H9 (cell line): ENCODE data around the gene TTLL9. TPM values are rescaled to one million over a fixed set of nuclear protein-coding genes. Genes with fewer than 3 reads are reported as not detected.

ENCODE experiments used
- DNase-seq: peaks from one replicate; pipeline ENCODE4 v3.0.0-alpha.2; 2017
- H2AFZ ChIP-seq: one replicate; pipeline ENCODE4 v1.6.1; 2013; ENCODE audit warnings: mild to moderate bottlenecking, low read length, control low read depth, moderate library complexity
- H2AK5ac ChIP-seq: 2 replicates; pipeline ENCODE4 v1.6.1; 2013; ENCODE audit warnings: low read length, control low read depth, mixed read lengths; ENCODE audit not compliant: insufficient read length
- H2BK120ac ChIP-seq: one replicate; pipeline ENCODE4 v1.6.1; 2013; ENCODE audit warnings: low read depth, mild to moderate bottlenecking, low read length, control low read depth, inconsistent platforms; ENCODE audit not compliant: poor library complexity, severe bottlenecking
- H2BK12ac ChIP-seq: 2 replicates; pipeline ENCODE4 v1.6.1; 2013; ENCODE audit warnings: low read length, control low read depth, mixed read lengths, low read depth; ENCODE audit not compliant: insufficient read length
- H2BK15ac ChIP-seq: 2 replicates; pipeline ENCODE4 v1.6.1; 2013; ENCODE audit warnings: low read depth, low read length, control low read depth
- H2BK20ac ChIP-seq: one replicate; pipeline ENCODE4 v1.6.1; 2013; ENCODE audit warnings: low read depth, mild to moderate bottlenecking, low read length, control low read depth, inconsistent platforms; ENCODE audit not compliant: poor library complexity, severe bottlenecking
- H2BK5ac ChIP-seq: 2 replicates; pipeline ENCODE4 v1.6.1; 2013; ENCODE audit warnings: low read length, control low read depth, mixed read lengths; ENCODE audit not compliant: insufficient read length
- H3K14ac ChIP-seq: 2 replicates; pipeline ENCODE4 v1.6.1; 2013; ENCODE audit warnings: low read length, control low read depth; ENCODE audit not compliant: insufficient read depth
- H3K18ac ChIP-seq: 2 replicates; pipeline ENCODE4 v1.6.1; 2013; ENCODE audit warnings: low read depth, mild to moderate bottlenecking, mixed read lengths, low read length, control low read depth; ENCODE audit not compliant: insufficient read length
- H3K23ac ChIP-seq: 2 replicates; pipeline ENCODE4 v1.6.1; 2013; ENCODE audit warnings: low read length, control low read depth, mixed read lengths, low read depth; ENCODE audit not compliant: insufficient read length
- H3K23me2 ChIP-seq: 2 replicates; pipeline ENCODE4 v1.6.1; 2013; ENCODE audit warnings: low read depth, mild to moderate bottlenecking, mixed read lengths, low read length, control low read depth; ENCODE audit not compliant: insufficient read length, poor library complexity, severe bottlenecking
- H3K27ac ChIP-seq: 2 replicates; pipeline ENCODE4 v1.5.1; 2013; ENCODE audit warnings: low read length, control low read depth, mixed read lengths, low read depth; ENCODE audit not compliant: insufficient read length
- H3K27me3 ChIP-seq: 2 replicates; pipeline ENCODE4 v1.6.1; 2013; ENCODE audit warnings: low read length, control low read depth, inconsistent platforms; ENCODE audit not compliant: insufficient read depth
- H3K4ac ChIP-seq: 2 replicates; pipeline ENCODE4 v1.6.1; 2013; ENCODE audit warnings: low read depth, mild to moderate bottlenecking, control low read depth, inconsistent platforms, low read length, moderate library complexity
- H3K4me1 ChIP-seq: 2 replicates; pipeline ENCODE4 v1.6.1; 2013; ENCODE audit warnings: low read length, control low read depth, inconsistent platforms; ENCODE audit not compliant: insufficient read depth
- H3K4me2 ChIP-seq: 2 replicates; pipeline ENCODE4 v1.6.1; 2013; ENCODE audit warnings: low read length, control low read depth, mixed read lengths; ENCODE audit not compliant: insufficient read length, insufficient read depth
- H3K56ac ChIP-seq: 2 replicates; pipeline ENCODE4 v1.6.1; 2013; ENCODE audit warnings: low read depth, mild to moderate bottlenecking, mixed read lengths, low read length, control low read depth; ENCODE audit not compliant: insufficient read length
- H3K79me1 ChIP-seq: 2 replicates; pipeline ENCODE4 v1.6.1; 2013; ENCODE audit warnings: low read depth, mild to moderate bottlenecking, moderate library complexity, low read length, control low read depth, inconsistent platforms; ENCODE audit not compliant: insufficient read depth, poor library complexity, severe bottlenecking
- H3K79me2 ChIP-seq: 2 replicates; pipeline ENCODE4 v1.6.1; 2013; ENCODE audit warnings: low read length, control low read depth, inconsistent platforms; ENCODE audit not compliant: insufficient read depth
- H3K9ac ChIP-seq: 2 replicates; pipeline ENCODE4 v1.6.1; 2013; ENCODE audit warnings: low read length, control low read depth, mixed read lengths; ENCODE audit not compliant: insufficient read length; ENCODE audit errors: extremely low read depth
- H3K9me3 ChIP-seq: one replicate; pipeline ENCODE4 v1.6.1; 2013; ENCODE audit warnings: low read depth, low read length, inconsistent platforms; ENCODE audit not compliant: control insufficient read depth
- H3T11ph ChIP-seq: one replicate; pipeline ENCODE4 v1.6.1; 2013; ENCODE audit warnings: mild to moderate bottlenecking, low read length, control low read depth, inconsistent platforms
- H4K20me1 ChIP-seq: one replicate; pipeline ENCODE4 v1.6.1; 2013; ENCODE audit not compliant: control insufficient read depth, insufficient read length, insufficient read depth
- H4K5ac ChIP-seq: 2 replicates; pipeline ENCODE4 v1.6.1; 2013; ENCODE audit warnings: low read depth, mild to moderate bottlenecking, mixed read lengths, low read length, control low read depth; ENCODE audit not compliant: insufficient read length
- H4K8ac ChIP-seq: replicated peaks from 2 replicates; pipeline ENCODE4 v1.6.1; 2013; ENCODE audit warnings: low read length, control low read depth, mixed read lengths, low read depth; ENCODE audit not compliant: insufficient read length
- H4K91ac ChIP-seq: 2 replicates; pipeline ENCODE4 v1.6.1; 2013; ENCODE audit warnings: low read depth, mild to moderate bottlenecking, moderate library complexity, mixed read lengths, low read length, control low read depth; ENCODE audit not compliant: insufficient read length
- H3K27ac Mint-ChIP-seq, 3 experiments: 2 replicates in 2 of 3; 3 replicates in 1 of 3; pipeline ENCODE4 v1.8.0; 2020 to 2021; ENCODE audit warnings: mixed read lengths in 3 of 3, mild to moderate bottlenecking in 1 of 3, moderate library complexity in 1 of 3
- H3K27me3 Mint-ChIP-seq: 2 replicates; pipeline ENCODE4 v1.8.0; 2021; ENCODE audit warnings: low read depth, mild to moderate bottlenecking, moderate library complexity, mixed read lengths
- H3K36me3 Mint-ChIP-seq, 3 experiments: 2 replicates in 2 of 3; 3 replicates in 1 of 3; pipeline ENCODE4 v1.8.0; 2020 to 2021; ENCODE audit warnings: low read depth in 3 of 3, mixed read lengths in 3 of 3; ENCODE audit not compliant: insufficient read depth in 1 of 3
- H3K4me1 Mint-ChIP-seq, 2 experiments: 2 replicates each; pipeline ENCODE4 v1.8.0; 2020; ENCODE audit warnings: mixed read lengths in 2 of 2
- H3K4me3 Mint-ChIP-seq, 2 experiments: 2 replicates in 1 of 2; 3 replicates in 1 of 2; pipeline ENCODE4 v1.8.0; 2020 to 2021; ENCODE audit warnings: mild to moderate bottlenecking in 2 of 2, mixed read lengths in 2 of 2, moderate library complexity in 1 of 2
- H3K9me3 Mint-ChIP-seq, 2 experiments: 2 replicates in 1 of 2; 3 replicates in 1 of 2; pipeline ENCODE4 v1.8.0; 2020; ENCODE audit warnings: mild to moderate bottlenecking in 2 of 2, mixed read lengths in 2 of 2, moderate library complexity in 1 of 2
- CTCF ChIP-seq: fragments of 200-600 bp; sonication (generic); conservative IDR thresholded peaks from 3 replicates; pipeline ENCODE4 v1.8.0; 2021; ENCODE audit warnings: antibody characterized with exemption, mild to moderate bottlenecking
- WGBS: extraction: QIAGEN DNeasy Blood & Tissue Kit; methylation state at CpG from one replicate; pipeline ENCODE4 v1.1.7; 2013; ENCODE audit warnings: missing lambda C conversion rate, low lambda C conversion rate, mixed read lengths; ENCODE audit not compliant: insufficient read length; ENCODE audit errors: extremely low coverage; 5-methylcytosine and 5-hydroxymethylcytosine counted together
- total RNA-seq: library from RNA; stranded (reverse); gene quantifications from 2 replicates; pipeline ENCODE4 v1.2.1, GENCODE V29; 2021

The TTLL9 gene
- total RNA-seq, 1 experiment from 2014 or later, result 0.20 TPM

DNA sequence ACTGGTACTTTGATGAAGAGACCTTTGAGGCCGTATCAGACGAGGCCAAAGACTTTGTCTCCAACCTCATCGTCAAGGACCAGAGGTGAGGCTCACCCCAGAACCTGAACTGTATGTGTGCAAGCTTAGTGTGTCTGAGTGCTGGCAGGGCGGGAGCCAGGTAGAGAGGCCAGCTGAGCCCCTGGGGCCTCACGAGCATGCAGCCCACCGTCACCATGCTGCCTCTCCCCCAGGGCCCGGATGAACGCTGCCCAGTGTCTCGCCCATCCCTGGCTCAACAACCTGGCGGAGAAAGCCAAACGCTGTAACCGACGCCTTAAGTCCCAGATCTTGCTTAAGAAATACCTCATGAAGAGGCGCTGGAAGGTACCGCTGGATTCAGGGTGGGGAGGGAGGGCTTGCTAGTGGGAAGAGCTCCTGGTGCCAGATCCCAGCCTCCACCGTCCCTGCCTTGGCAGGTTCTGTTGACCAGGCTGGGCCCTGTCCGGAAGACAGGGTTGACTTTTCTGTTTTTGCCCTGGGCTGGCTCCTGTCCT is 38.6 kb upstream of the TTLL9 start:
- Histone ChIP-seq H2BK20ac (no peak overlapping the region), H3K27me3 (no peaks in the 10 kb centered on the region), H3K27ac (no peak overlapping the region), H4K20me1 (no peaks in the 10 kb centered on the region), H3K4me2 (no peak overlapping the region), H3K79me2 (no peaks in the 10 kb centered on the region), H3K18ac (no peak overlapping the region), H3K23ac (no peak overlapping the region), H4K5ac (no peak overlapping the region), H3K56ac (no peak overlapping the region), H4K8ac (no peak overlapping the region), H2BK15ac (no peak overlapping the region), H3K9ac (no peak overlapping the region), H3T11ph (no peak overlapping the region), H3K14ac (no peak overlapping the region), H2BK5ac (no peak overlapping the region), H2AK5ac (no peak overlapping the region), H3K23me2 (no peaks in the 10 kb centered on the region), H2BK120ac (no peak overlapping the region), H3K9me3 (no peaks in the 10 kb centered on the region), H2BK12ac (no peak overlapping the region), H3K4me1 (no peaks in the 10 kb centered on the region), H3K4ac (no peak overlapping the region), H3K79me1 (no peaks in the 10 kb centered on the region), H2AFZ (no peak overlapping the region), H4K91ac (no peak overlapping the region)
- no peak for DNase-seq
- no peak for TF ChIP-seq CTCF
- Mint-ChIP-seq H3K27ac (peak overlapping the region in 1 of 3 experiments; percentile 40; a peak in 1 of 7 replicates), H3K4me3 (no peak overlapping the region), H3K4me1 (peaks cover 20 to 21% of the 10 kb centered on the region in 2 experiments), H3K36me3 (no peaks in the 10 kb centered on the region), H3K27me3 (peaks cover 2% of the 10 kb centered on the region), H3K9me3 (no peaks in the 10 kb centered on the region)
- no CpG with 5 or more reads among the region's 17 CpGs for WGBS
